Measurements from ENCODE around the gene MUSK.
A peak's percentile ranks its signal among the peaks of the same experiment; 100 is the strongest.
"Not testable (repeated sequence)": the region's sequence is repeated elsewhere in the genome, so short reads cannot be mapped to it uniquely, and the experiment has no call there.

MUSK gene

DNA sequence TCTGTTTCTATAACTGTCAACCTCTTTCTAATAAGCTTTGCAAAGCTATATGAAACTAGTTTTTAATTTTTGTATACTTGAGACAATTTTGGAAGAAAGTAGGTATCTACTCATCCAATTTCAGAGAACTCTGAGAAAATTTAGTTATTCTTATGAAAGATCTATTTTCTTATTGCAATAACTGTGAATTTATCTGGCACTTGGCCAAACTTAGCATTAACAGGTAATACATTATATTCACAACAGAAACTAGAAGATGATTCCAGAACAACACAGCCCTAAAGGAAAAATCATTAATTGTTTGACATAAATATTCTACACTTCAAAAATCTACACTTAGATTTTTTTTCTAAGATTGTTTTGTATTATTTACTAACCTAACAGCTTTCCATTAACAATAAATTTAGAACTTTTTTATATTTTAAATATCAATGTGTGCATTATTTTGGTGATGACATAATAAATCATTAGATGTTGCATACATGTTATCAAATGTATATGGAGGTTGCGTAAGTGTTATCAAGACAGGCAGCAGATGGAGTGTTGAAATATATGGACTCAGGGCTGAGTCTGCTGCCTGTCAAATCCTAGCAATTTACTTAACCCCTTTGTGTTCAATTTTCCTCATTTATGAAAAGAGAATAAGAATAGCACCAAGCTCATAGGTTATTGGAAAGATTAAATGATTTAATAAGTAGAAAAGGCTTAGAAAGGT, 141.8 kb downstream of the MUSK start:
- no peaks in the 10 kb centered on the region for H3K9me3 ChIP-seq (ENCODE audit: control insufficient read depth, insufficient read depth, low read depth, low read length)
- H3K4me1 ChIP-seq (ENCODE audit: control insufficient read depth, insufficient read depth, low read length), result no peaks in the 10 kb centered on the region
- no peaks in the 10 kb centered on the region for H3K36me3 ChIP-seq (ENCODE audit: control insufficient read depth, insufficient read depth, low read length)
- no peak overlapping the region for H3K4me3 ChIP-seq (ENCODE audit: low read depth, low read length)
- H3K9ac ChIP-seq (ENCODE audit: low read length), result no peak overlapping the region
- H3K27ac ChIP-seq (ENCODE audit: low read depth, low read length), result no peak overlapping the region
- no peaks in the 10 kb centered on the region for H3K27me3 ChIP-seq (ENCODE audit: control insufficient read depth, insufficient read depth, low read length)

DNA sequence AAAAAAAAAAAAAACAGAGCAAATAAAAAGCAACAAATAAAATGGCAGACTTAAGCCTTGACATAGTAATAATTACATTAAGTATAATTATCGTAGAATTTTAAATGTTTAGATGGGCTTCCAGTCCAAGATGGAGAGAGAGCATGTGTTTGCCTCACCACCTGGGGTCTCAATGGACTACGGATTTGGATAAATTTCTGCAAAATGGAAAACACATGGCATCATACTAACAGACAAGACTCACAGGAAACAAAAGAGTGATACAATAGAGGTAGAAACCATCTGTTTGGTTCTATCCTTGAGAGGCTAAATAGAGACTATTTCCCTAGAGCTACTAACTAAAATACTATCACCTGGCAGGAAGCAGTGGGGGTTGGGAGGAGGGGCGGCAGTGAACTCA, 144.3 kb downstream of the MUSK start:
- no peak overlapping the region for H3K4me3 ChIP-seq (ENCODE audit: low read depth, low read length)
- no peaks in the 10 kb centered on the region for H3K4me1 ChIP-seq (ENCODE audit: control insufficient read depth, insufficient read depth, low read length)
- no peaks in the 10 kb centered on the region for H3K9me3 ChIP-seq (ENCODE audit: control insufficient read depth, insufficient read depth, low read depth, low read length)
- H3K9ac ChIP-seq (ENCODE audit: low read length), result no peak overlapping the region
- H3K27me3 ChIP-seq (ENCODE audit: control insufficient read depth, insufficient read depth, low read length), result no peaks in the 10 kb centered on the region
- H3K36me3 ChIP-seq (ENCODE audit: control insufficient read depth, insufficient read depth, low read length), result no peaks in the 10 kb centered on the region
- H3K27ac ChIP-seq (ENCODE audit: low read depth, low read length), result no peak overlapping the region

GRCh38 chr9:110814159-110814558, 145.6 kb downstream of the MUSK start:
- Histone ChIP-seq H3K27me3 (ENCODE audit: control insufficient read depth, insufficient read depth, low read length) (no peaks in the 10 kb centered on the region), H3K4me1 (ENCODE audit: control insufficient read depth, insufficient read depth, low read length) (no peaks in the 10 kb centered on the region), H3K4me3 (ENCODE audit: low read depth, low read length) (no peak overlapping the region), H3K36me3 (ENCODE audit: control insufficient read depth, insufficient read depth, low read length) (no peaks in the 10 kb centered on the region), H3K9me3 (ENCODE audit: control insufficient read depth, insufficient read depth, low read depth, low read length) (no peaks in the 10 kb centered on the region), H3K27ac (ENCODE audit: low read depth, low read length) (no peak overlapping the region), H3K9ac (ENCODE audit: low read length) (no peak overlapping the region)

DNA sequence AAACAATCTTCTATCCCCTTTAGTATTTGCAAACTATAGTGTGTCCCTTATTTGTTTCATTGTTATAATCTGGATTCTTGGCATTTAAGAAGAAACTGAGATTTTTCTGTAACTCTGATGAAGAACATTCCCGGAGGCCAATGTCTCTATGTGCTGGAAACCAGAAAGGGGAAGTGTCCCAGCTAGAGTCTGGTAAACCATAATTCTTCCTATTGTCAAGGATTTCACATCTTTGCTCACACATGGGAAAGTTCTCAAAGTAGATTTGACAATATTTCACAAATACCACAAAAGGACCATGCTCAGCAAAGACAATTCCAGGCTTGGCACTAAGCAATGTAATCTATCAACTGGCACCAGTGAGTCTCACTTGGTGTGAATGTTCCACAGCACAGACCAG, 146.8 kb downstream of the MUSK start:
- no peaks in the 10 kb centered on the region for H3K36me3 ChIP-seq (ENCODE audit: control insufficient read depth, insufficient read depth, low read length)
- H3K9ac ChIP-seq (ENCODE audit: low read length), result no peak overlapping the region
- H3K27me3 ChIP-seq (ENCODE audit: control insufficient read depth, insufficient read depth, low read length), result no peaks in the 10 kb centered on the region
- H3K27ac ChIP-seq (ENCODE audit: low read depth, low read length), result no peak overlapping the region
- no peaks in the 10 kb centered on the region for H3K9me3 ChIP-seq (ENCODE audit: control insufficient read depth, insufficient read depth, low read depth, low read length)
- no peak overlapping the region for H3K4me3 ChIP-seq (ENCODE audit: low read depth, low read length)
- no peaks in the 10 kb centered on the region for H3K4me1 ChIP-seq (ENCODE audit: control insufficient read depth, insufficient read depth, low read length)

- Histone ChIP-seq H3K36me3 (ENCODE audit: control insufficient read depth, insufficient read depth, low read length) (no peaks in the 10 kb centered on the region), H3K27ac (ENCODE audit: low read depth, low read length) (no peak overlapping the region), H3K9me3 (ENCODE audit: control insufficient read depth, insufficient read depth, low read depth, low read length) (no peaks in the 10 kb centered on the region), H3K27me3 (ENCODE audit: control insufficient read depth, insufficient read depth, low read length) (no peaks in the 10 kb centered on the region), H3K9ac (ENCODE audit: low read length) (no peak overlapping the region), H3K4me3 (ENCODE audit: low read depth, low read length) (no peak overlapping the region), H3K4me1 (ENCODE audit: control insufficient read depth, insufficient read depth, low read length) (no peaks in the 10 kb centered on the region)
Measured at GRCh38 chr9:110820381-110820780, 151.8 kb downstream of the MUSK start.

GRCh38 chr9:110821064-110821463, 152.5 kb downstream of the MUSK start:
- H3K4me1 ChIP-seq (ENCODE audit: control insufficient read depth, insufficient read depth, low read length), result no peaks in the 10 kb centered on the region; the same call in 1 of the 2 replicates
- H3K27me3 ChIP-seq (ENCODE audit: control insufficient read depth, insufficient read depth, low read length), result no peaks in the 10 kb centered on the region
- H3K27ac ChIP-seq (ENCODE audit: low read depth, low read length), result no peak overlapping the region
- H3K9me3 ChIP-seq (ENCODE audit: control insufficient read depth, insufficient read depth, low read depth, low read length), result no peaks in the 10 kb centered on the region
- no peaks in the 10 kb centered on the region for H3K36me3 ChIP-seq (ENCODE audit: control insufficient read depth, insufficient read depth, low read length)
- H3K9ac ChIP-seq (ENCODE audit: low read length), result no peak overlapping the region
- no peak overlapping the region for H3K4me3 ChIP-seq (ENCODE audit: low read depth, low read length)

DNA sequence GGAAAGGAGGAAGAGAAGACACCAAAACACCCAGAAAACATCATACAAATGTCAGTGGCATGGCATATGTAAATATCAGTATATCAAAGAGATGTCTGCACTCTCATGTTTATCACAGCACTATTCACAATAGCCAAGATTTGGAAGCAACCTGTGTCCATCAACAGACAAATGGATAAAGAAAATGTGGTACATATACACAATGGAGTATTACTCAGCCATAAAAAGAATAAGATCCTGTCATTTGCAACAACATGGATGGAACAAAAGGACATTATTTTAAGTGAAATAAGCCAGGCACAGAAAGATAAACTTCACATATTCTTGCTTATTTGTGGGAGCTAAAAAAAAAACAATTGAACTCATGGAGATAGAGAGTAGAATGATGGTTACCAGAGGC, 156.5 kb downstream of the MUSK start:
- H3K4me1 ChIP-seq (ENCODE audit: control insufficient read depth, insufficient read depth, low read length); H3K36me3 ChIP-seq (ENCODE audit: control insufficient read depth, insufficient read depth, low read length); H3K4me3 ChIP-seq (ENCODE audit: low read depth, low read length); H3K9ac ChIP-seq (ENCODE audit: low read length); H3K27me3 ChIP-seq (ENCODE audit: control insufficient read depth, insufficient read depth, low read length); H3K27ac ChIP-seq (ENCODE audit: low read depth, low read length); H3K9me3 ChIP-seq (ENCODE audit: control insufficient read depth, insufficient read depth, low read depth, low read length): not testable (repeated sequence)

- H3K9ac ChIP-seq (ENCODE audit: low read length), result peak overlapping the region; percentile 63
- 0 out of 2 replicates have a peak, but pooled peaks cover 3% of the 10 kb centered on the region for H3K9me3 ChIP-seq (ENCODE audit: control insufficient read depth, insufficient read depth, low read depth, low read length)
- no peak overlapping the region for H3K4me3 ChIP-seq (ENCODE audit: low read depth, low read length)
- no peaks in the 10 kb centered on the region; the same call in 1 of the 2 replicates for H3K4me1 ChIP-seq (ENCODE audit: control insufficient read depth, insufficient read depth, low read length)
- no peaks in the 10 kb centered on the region for H3K36me3 ChIP-seq (ENCODE audit: control insufficient read depth, insufficient read depth, low read length)
- no peaks in the 10 kb centered on the region for H3K27me3 ChIP-seq (ENCODE audit: control insufficient read depth, insufficient read depth, low read length)
- peak overlapping the region; percentile 71; the same call in 1 of the 2 replicates for H3K27ac ChIP-seq (ENCODE audit: low read depth, low read length)
Measured at GRCh38 chr9:110825950-110826349, 157.4 kb downstream of the MUSK start.

DNA sequence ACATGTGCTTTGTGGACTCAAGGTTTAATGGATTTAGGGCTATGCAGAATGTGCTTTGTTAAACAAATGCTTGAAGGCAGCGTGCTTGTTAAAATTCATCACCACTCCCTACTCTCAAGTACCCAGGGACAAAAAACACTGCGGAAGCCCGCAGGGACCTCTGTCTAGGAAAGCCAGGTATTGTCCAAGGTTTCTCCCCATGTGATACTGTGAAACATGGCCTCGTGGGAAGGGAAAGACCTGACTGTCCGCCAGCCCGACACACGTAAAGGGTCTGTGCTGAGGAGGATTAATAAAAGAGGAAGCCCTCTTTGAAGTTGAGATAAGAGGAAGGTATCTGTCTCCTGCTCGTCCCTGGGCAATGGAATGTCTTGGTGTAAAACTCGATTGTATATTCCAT, 157.8 kb downstream of the MUSK start:
- Histone ChIP-seq H3K27ac (ENCODE audit: low read depth, low read length) (0 out of 2 replicates have a peak overlapping the region, but pooled peaks have one; percentile 71), H3K9ac (ENCODE audit: low read length) (peak overlapping the region; percentile 62)
- H3K36me3 ChIP-seq (ENCODE audit: control insufficient read depth, insufficient read depth, low read length); H3K4me1 ChIP-seq (ENCODE audit: control insufficient read depth, insufficient read depth, low read length); H3K9me3 ChIP-seq (ENCODE audit: control insufficient read depth, insufficient read depth, low read depth, low read length); H3K4me3 ChIP-seq (ENCODE audit: low read depth, low read length); H3K27me3 ChIP-seq (ENCODE audit: control insufficient read depth, insufficient read depth, low read length): not testable (repeated sequence)

GRCh38 chr9:110828264-110828663, 159.7 kb downstream of the MUSK start:
- no peaks in the 10 kb centered on the region; the same call in 1 of the 2 replicates for H3K4me1 ChIP-seq (ENCODE audit: control insufficient read depth, insufficient read depth, low read length)
- H3K27me3 ChIP-seq (ENCODE audit: control insufficient read depth, insufficient read depth, low read length), result no peaks in the 10 kb centered on the region
- H3K9ac ChIP-seq (ENCODE audit: low read length), result no peak overlapping the region
- H3K4me3 ChIP-seq (ENCODE audit: low read depth, low read length), result no peak overlapping the region
- H3K27ac ChIP-seq (ENCODE audit: low read depth, low read length), result no peak overlapping the region
- H3K36me3 ChIP-seq (ENCODE audit: control insufficient read depth, insufficient read depth, low read length), result no peaks in the 10 kb centered on the region
- H3K9me3 ChIP-seq (ENCODE audit: control insufficient read depth, insufficient read depth, low read depth, low read length), result 0 out of 2 replicates have a peak, but pooled peaks cover 3% of the 10 kb centered on the region

DNA sequence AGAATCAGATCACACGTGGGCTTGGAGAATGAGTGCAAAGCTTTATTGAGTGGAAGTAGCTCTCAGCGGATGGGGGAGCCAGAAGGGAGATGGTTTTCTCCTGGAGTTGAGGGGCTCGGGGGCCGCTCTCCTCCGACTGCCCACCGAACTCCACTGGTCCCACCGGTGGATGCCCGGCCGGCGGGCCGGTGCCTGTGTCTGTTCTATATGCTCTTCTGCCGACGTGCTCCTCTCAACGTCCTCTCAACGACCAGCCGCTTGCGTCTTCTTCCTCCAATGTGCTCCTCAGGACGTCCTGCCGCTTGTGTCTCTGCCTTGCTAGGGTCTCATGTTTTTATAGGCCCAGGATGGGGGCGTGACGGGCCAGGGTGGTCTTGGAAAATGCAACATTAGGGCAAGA, 161.9 kb downstream of the MUSK start:
- Histone ChIP-seq H3K36me3 (ENCODE audit: control insufficient read depth, insufficient read depth, low read length) (no peaks in the 10 kb centered on the region), H3K27ac (ENCODE audit: low read depth, low read length) (no peak overlapping the region), H3K4me3 (ENCODE audit: low read depth, low read length) (no peak overlapping the region), H3K4me1 (ENCODE audit: control insufficient read depth, insufficient read depth, low read length) (no peaks in the 10 kb centered on the region; the same call in 1 of the 2 replicates), H3K27me3 (ENCODE audit: control insufficient read depth, insufficient read depth, low read length) (no peaks in the 10 kb centered on the region), H3K9ac (ENCODE audit: low read length) (no peak overlapping the region), H3K9me3 (ENCODE audit: control insufficient read depth, insufficient read depth, low read depth, low read length) (0 out of 2 replicates have a peak, but pooled peaks cover 3% of the 10 kb centered on the region)

Measured in HUES6 (cell line).